HG03280 (cell line): ENCODE data around the gene CENPM.

ENCODE experiments used
- ATAC-seq: cut with Tn5 transposase; IDR thresholded peaks from one replicate; pipeline ENCODE4 v1.9.1; 2021; ENCODE audit warnings: mild to moderate bottlenecking, moderate library complexity; ENCODE audit not compliant: unreplicated experiment

The CENPM gene

GRCh38 chr22:41946629-41947423, at the start of gene CENPM:
Gene CENPM, minus strand, starts transcription at chr22:41947152. Its CDS starts 76 bp downstream, at chr22:41947076.
- ATAC-seq: peak; percentile 85

GRCh38 chr22:41995211-41995610, 48.3 kb upstream of the CENPM start:
- ATAC-seq: no peak

DNA sequence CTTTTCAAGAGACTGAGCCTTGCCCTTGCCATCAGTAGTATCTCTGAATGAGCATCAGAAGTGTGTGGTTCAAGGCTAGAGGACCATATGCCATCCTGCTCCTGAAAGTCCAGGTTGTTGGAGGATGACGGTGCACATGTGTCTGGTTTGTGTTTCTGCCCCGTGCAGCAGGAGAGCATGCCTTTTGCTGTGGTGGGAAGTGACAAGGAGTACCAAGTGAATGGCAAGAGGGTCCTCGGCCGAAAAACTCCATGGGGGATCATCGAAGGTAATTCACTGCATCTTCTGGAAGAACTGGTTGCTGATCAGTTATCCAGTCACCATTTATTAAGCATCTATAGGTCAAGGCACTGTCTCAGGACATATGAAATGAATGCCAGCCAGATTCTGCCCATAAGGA, 45.5 kb upstream of the CENPM start:
- ATAC-seq: no peak

- no peak for ATAC-seq
Measured at GRCh38 chr22:41991111-41991510, 44.2 kb upstream of the CENPM start.

- ATAC-seq: no peak
Measured at GRCh38 chr22:41989246-41989645, 42.3 kb upstream of the CENPM start.

DNA sequence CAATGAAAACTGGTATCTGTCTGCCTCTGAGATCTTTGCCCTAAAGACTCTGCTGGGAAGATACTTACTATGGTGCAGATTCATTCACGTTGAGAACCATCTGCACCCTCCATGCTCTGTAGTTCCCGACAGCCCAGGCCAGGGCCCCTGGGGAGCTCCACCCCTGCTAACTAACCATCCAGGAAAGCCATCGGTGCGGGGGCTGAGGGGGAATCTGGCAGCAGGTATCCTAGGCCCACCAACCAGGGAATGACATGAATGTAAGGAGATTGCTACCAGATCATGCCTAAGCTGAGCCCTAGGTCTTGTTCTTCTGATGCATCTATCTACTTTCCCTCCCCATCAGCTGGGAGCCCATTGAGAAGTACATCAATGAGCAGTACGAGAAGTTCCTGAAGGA, 40.3 kb upstream of the CENPM start:
- no peak for ATAC-seq

- ATAC-seq: no peak
Measured at GRCh38 chr22:41983513-41984405, 36.8 kb upstream of the CENPM start.

DNA sequence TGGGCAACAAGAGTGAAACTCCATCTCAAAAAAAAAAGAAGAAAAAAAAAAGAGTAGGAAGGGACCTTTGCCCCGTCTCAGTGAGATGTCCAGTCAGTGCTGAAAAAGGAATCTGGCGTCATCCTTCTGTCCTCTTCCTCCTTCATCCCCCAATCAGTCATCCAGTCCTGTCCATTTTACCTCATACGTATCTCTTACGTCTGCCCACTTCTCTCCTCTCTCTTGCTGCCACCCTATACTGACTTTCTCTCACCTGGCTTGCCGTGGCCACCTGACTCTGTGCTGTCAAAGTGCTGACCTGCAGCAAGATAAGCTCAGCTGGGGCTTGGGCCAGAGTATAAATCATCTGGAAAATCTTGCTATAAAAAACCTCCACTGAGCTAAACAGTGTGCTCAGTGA, 35.9 kb upstream of the CENPM start:
- no peak for ATAC-seq

- ATAC-seq: no peak
Measured at GRCh38 chr22:41979423-41980250, 32.7 kb upstream of the CENPM start.

- no peak for ATAC-seq
Measured at GRCh38 chr22:41978732-41979131, 31.8 kb upstream of the CENPM start.

- no peak for ATAC-seq
Measured at GRCh38 chr22:41976961-41977566, 30.1 kb upstream of the CENPM start.

- ATAC-seq: peak; percentile 50
Measured at GRCh38 chr22:41976070-41976901, 29.3 kb upstream of the CENPM start.

GRCh38 chr22:41975299-41976069, 28.5 kb upstream of the CENPM start:
- ATAC-seq: no peak

GRCh38 chr22:41974691-41975290, 27.8 kb upstream of the CENPM start:
- no peak for ATAC-seq

- ATAC-seq: no peak
Measured at GRCh38 chr22:41971431-41971830, 24.5 kb upstream of the CENPM start.

DNA sequence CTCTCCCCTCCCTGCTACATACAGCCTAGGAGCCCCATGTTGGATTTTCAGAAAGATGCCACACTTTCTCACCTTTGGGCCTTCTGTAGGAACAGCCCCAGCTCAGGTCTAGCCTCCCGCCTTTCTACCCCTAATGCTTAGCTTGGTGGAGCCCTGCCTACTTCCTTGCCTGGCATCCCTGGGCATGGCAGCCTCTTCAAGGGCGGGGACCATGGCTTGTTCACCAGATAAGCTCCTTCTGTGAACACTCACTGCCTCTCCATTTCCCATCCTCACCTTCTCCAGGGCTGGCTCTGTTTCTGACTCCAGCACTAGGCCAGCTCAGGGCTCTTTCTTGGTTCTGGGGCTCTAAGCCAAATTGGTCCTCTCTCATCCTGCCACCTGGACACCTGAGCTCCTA, 23.6 kb upstream of the CENPM start:
- no peak for ATAC-seq

- ATAC-seq: no peak
Measured at GRCh38 chr22:41969110-41969646, 22.2 kb upstream of the CENPM start, which contains the start of gene SEPTIN3. Gene SEPTIN3, plus strand, starts transcription at chr22:41969443. Its CDS starts 2,050 bp downstream, at chr22:41971493.

DNA sequence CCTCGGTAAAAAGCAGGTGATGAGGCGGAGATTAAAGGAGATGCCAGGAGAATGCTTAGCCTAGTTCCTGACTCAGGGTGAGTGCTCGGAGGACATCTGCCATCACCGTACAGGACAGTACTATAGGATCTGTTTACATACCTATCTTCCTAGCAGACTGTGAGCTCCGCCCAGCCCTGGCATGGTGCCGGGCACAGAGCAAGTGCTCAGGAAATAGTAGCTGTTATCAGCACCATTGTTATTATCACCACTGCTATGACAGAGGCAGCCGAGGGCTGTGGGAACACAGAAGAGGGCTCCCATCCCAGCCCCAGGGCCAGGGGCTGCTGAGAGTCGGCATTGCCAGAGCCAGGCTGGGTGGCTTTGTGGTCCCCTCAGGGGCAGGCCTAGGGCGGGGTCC, 21.6 kb upstream of the CENPM start:
- ATAC-seq: no peak
